Activated CD4-positive, alpha-beta T cell treated with anti-CD3 and anti-CD28 coated beads, Interleukin-2, amount 50 U/mL, for 4 hours (primary cell): ENCODE data around the gene MYOZ3.

Experiments used
- DNase-seq, 2 experiments: peaks; one replicate each; pipeline ENCODE4 v3.0.0-alpha.2; 2020

The MYOZ3 gene

DNA sequence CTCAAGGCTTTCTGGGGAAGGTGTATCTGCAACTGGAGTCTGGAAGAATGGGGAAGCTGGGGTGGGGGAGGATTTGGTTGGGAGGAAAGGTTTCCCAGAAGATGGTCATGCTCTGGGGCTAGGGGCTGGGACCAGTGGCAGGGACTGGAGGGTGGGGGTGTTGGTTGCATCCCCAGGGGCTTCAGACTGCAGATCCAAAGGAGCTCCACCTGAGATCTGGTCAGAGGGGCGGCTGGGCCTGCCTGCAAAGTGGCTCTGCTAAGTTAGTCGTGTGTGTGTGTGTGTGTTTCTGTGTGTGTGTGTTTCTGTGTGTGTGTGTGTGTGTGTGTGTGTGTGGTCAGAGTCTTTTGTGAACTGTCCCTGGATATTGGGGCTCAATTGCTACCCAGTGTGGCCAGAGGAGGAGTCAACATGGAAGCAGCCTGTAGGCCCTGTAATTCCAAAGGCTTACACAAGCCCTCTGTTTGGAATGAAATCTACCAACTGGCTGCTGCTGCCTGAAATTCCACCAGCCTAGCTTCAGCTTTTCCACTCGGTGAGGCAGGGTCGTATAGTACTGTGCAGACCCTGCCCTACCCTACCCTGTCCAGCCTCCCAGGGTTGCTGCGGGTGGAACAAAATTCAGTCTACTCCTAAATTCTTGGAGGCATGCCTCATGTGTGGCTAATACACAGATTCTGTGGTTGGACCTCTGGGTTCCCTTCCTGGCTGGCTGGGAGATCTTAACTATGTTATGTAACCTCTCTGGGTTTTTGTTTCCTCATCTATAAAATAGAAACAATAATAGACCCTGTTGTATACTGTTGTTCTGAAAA is 33.1 kb upstream of the MYOZ3 start:
- no peak for DNase-seq

GRCh38 chr5:150628936-150629485 is 32.0 kb upstream of the MYOZ3 start:
- DNase-seq = no peak

- DNase-seq = no peak
These were observed 31.0 kb upstream of the MYOZ3 start for GRCh38 chr5:150630016-150630415.

GRCh38 chr5:150630461-150631325 is 30.4 kb upstream of the MYOZ3 start:
- DNase-seq = no peak

DNA sequence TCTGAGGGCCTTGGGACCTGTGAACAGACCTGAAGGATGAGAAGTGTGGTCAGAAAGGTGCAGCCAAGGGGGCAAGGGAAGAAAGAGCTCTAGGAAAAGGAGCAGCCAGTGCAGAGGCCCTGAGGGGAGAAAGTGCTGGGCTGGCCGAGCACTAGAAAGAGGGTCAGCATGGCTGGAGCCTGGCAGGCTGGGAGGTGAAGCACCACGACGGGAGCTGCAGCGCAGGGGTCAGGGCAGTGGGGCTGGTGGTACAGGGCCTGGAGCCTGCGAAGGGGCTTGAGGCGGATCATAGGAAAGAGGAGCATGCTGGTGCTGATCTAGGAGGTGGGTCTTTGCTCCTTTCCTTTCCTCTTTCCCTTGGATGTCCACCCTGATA is 29.7 kb upstream of the MYOZ3 start:
- DNase-seq = no peak

GRCh38 chr5:150632305-150633160 is 28.5 kb upstream of the MYOZ3 start:
- no peak for DNase-seq

DNA sequence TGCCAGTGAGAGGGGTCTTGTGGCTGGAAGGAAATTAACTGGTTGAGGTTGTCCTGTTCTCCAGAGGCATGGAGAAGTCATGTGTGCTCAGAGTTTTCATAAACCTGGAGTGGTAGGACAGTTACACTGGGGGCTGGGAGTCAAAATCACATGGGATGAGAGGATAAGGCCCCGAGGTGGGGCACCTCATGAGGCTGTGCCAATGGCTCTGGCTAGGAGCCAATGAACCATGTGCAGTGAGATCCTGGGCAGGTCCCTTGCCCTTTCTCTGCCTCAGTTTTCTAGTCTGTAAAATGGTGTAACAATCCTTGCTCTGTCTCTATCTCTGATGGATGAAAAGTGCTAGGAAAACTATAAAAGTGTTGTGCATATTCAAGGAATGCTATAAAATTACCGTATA is 27.6 kb upstream of the MYOZ3 start:
- no peak for DNase-seq

GRCh38 chr5:150636391-150637244 is 24.4 kb upstream of the MYOZ3 start:
- no peak for DNase-seq

- no peak for DNase-seq
These were observed 23.6 kb upstream of the MYOZ3 start for GRCh38 chr5:150637245-150638052.

DNA sequence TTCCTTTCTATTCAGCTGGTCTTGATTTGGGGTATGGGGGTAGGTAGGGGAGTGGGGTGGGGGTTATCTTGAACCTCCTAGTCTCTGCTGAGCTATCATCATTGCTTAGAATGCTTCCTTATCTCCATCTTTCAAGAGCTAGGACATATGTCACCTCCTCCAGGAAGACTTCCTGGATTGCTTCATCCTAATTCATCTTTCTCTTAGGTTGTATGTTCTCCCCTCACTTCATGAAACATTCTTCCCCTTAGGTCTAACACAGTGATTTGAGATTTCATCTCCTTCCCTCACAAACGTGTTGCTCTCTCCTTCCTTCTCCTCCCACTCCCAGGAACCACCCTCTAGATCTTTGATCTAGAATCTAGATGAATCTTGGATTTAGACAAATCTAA is 23.0 kb upstream of the MYOZ3 start:
- no peak for DNase-seq

DNA sequence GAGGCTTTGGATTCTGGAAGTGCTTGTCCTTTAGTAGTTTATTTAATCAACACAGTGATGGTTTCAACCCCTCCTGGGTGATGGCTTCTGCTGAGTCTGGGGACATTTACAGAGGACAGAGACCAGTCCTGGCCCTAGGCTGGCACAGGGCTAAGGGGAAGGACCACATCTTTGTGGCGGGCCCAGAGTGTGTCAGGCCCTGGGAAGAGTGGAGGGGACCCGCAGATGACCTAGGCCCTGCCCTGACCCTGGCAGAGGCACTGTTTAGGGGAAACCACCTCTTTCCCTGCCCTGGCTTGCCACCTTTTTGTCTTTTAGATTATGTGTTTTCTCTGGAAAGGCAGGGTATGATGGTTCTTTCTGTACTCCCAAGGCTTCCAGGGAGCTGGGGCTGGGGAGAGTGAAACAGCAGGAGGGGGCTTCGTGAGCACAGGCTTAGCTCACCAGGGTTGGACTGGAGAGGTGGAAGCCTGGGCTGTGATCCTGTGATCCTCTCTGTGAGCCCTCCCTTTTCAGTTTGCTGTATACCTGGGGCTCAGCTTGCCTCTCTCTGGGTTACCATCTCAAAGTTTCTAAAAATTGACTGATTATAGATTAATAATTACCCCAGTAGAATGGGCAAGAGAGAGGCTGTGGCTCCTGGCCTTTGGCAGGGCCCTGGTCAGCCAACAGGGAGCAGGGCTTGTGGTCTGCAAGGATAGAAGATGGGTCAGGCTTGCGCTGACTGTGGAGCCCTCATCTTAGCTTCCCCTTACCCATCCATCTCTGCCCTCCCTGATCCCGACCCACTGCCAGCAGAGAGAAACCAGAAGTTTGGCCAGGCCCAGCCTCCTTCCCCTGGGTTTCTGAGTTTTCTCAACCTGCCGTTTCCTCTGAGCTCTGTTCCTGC is 22.3 kb upstream of the MYOZ3 start:
- DNase-seq = no peak

GRCh38 chr5:150639377-150639692 is 21.7 kb upstream of the MYOZ3 start:
- DNase-seq = no peak

GRCh38 chr5:150639751-150640150 is 21.3 kb upstream of the MYOZ3 start:
- DNase-seq = no peak

GRCh38 chr5:150640311-150641005 is 20.6 kb upstream of the MYOZ3 start, which contains the start of gene SYNPO:
Gene SYNPO, plus strand, starts transcription at chr5:150640660. Its CDS starts 7,616 bp downstream, at chr5:150648276.
- no peak for DNase-seq

DNA sequence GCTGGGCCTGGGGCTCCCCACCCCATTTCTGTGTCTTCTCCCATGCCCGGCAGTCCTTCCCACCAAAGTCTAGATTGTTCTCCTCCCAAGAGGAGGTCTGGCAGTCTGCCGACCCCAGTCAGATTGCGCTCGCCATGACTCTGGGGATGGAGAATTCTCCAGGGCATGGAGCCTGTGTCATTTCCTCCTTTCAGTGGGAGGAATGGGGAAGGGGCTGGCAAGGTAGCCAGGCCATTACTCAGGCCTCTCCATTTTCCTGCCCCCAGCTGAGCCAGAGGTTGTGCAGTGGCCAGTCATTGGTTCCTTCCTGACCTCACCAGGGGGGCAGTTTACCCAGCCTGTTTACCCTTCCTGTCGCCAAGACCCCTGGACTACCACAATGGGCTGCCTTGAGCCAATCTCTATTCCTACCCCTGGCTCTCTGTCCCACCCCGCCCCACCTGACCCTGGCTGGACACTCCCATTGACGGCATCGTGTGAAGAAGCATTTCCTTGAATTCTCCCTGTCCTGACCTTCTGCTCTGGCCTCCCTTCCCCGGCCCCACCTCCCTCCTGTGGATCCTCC is 20.0 kb upstream of the MYOZ3 start:
- DNase-seq = no peak

DNA sequence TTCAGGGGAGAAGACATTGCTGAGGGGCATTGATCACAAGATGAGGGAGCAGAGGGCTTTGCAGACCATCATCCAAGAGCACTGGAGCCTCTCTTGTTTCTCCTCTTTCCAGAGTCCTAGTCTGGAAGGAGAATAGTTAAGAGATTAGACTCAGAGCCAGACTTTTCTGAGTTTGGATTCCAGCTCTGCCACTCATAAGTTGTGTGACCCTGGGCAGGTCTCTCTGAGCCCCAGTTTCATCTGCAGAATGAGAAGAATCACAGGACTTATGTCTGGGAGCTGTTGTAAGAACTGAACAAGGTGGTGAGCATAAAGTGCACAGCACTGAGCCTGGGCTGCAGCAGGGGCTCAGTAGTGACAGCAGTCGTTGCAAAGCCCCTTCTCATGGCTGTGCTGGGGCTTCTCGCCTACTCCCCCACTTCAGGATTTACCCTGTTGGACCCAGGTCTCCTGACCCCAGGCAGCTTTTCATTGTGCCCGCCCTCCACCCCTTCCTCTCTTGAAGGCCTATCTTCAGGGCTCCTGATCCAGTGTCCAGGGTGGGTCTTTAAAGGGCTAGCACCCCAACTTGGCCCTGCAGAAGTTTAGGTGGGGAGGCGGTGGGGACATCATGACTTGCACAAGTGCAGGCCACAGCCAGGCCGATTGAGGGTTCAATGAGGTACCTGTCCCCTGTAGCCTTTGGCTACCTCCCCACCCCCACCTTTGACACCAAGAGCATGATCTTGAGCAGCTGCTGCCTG is 19.1 kb upstream of the MYOZ3 start:
- DNase-seq = no peak

DNA sequence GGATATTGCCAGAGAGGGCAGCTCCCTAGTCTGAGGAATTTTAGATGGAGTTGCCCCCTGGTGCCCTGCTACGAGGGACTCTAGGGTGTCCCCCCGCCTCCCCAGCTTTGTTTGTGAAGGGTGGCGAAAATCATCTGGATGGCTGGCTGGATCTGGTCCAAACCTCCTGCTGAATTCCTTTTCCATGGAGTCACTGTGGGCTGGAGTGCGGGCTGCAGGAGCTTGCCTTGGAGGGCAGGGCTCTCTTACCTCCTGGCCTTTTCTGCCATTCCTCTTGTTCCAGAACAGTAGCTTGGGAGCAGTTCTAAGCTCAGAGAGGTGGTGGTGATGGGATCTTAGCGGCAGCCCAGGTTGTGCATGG is 18.5 kb upstream of the MYOZ3 start:
- no peak for DNase-seq

DNA sequence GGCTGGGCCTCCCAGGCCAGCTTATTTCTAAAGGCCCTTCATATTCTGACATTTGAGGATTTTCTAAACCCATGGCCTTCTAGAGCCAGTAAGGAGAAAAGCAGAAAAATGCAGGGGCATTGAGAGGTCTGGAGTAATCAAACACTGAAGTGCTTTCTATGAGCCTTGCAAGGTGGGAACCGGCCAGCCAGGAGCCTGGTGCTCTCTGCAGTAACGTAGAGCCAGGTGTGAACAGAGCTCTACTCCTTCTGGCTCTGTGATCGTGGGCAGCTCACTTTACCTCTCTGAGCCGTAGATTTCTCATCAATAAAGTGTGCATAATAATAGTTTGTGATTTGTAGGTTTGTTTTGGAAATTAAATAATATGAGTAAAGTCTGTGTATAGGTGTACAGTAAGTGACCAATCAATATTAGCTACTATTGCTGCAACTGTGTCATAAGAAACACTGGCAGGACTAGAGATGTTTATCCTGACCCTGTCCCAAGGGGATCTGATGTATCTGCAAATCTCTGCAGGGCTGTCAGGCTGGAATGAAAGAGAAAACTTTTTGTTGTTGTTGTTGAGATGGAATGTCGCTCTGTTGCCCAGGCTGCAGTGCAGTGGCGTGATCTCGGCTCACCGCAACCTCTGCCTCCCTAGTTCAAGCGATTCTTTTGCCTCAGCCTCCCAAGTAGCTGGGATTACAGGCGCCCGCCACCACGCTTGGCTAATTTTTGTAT is 17.9 kb upstream of the MYOZ3 start:
- no peak for DNase-seq
